Measurements from ENCODE around the gene HCFC2.

DNA sequence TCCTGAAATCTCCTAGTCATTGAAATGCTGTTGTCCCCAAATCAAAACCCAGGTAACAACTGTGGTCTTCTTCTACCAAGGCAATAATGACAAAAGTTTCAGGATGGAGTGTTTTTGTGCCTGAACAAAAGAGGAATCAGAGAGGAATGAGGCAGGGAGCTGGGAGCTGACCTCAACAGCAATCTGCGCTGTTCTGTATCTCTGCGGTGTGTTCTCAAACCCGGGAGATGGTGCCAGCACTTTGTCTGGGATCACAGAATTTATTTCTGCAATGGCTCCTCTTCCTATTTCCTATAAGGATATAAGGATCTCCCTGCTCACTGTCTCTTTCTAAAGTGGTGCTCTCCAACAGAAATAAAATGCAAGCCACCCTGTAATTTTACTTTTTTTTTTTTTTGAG lies 13.9 kb upstream of the HCFC2 start:
- TF ChIP-seq CREB1 (IDR thresholded peaks at IDR 0.05; ENCODE audit: low read depth) (no peak), EP300 (IDR thresholded peaks at IDR 0.05; ENCODE audit: borderline replicate concordance) (no peak), CEBPB (IDR thresholded peaks at IDR 0.05) (no peak)
